Measurements from ENCODE around the gene ZDHHC15.
"Not testable (repeated sequence)": the region's sequence is repeated elsewhere in the genome, so short reads cannot be mapped to it uniquely, and the experiment has no call there.

Gene ZDHHC15, protein sequence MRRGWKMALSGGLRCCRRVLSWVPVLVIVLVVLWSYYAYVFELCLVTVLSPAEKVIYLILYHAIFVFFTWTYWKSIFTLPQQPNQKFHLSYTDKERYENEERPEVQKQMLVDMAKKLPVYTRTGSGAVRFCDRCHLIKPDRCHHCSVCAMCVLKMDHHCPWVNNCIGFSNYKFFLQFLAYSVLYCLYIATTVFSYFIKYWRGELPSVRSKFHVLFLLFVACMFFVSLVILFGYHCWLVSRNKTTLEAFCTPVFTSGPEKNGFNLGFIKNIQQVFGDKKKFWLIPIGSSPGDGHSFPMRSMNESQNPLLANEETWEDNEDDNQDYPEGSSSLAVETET

DNA sequence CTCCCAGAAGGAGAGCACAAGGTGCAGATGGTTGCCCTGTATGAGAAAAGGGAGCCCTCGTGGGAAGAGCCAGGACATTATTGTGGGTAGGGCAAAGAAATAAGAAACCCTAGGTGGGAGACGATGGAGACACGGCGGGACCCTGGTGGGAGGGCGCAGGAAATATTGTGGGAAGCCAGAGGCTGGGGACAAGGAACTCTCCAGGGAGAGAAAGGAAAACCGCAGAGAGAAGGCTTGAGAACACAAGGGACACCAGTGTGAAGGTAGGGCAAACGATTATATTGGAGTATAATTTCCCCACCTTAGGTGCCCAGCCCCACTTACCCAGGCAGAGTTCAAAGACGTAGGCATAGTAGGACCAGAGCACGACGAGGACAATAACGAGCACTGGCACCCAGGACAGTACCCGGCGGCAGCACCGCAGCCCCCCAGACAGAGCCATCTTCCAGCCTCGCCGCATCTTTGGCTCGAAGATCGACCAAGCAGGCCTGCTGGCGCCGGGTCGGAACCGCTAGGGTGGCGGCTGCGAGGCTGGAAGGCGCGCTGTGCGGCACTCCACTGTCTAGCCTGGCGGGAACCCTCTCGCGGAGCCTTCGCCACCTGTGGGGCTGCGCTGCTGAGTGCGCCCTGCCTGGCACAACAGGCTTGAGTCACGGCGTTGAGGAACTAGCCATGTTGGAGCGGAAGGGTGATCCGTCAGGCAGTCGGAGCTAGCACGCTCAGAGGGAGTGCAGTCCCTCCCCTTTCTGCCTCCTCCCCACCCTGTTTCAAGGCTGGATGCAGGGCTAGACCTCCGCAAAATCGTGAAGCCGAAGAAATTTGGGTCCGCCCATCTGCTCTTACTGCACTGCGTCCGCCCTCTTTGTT is at the start of gene ZDHHC15:
Gene ZDHHC15 (minus strand): TSS at position 473 of the 867 bp plus-strand sequence. CDS start 13 bp downstream, at position 460.
- peak; percentile 75 for DNase-seq

DNA sequence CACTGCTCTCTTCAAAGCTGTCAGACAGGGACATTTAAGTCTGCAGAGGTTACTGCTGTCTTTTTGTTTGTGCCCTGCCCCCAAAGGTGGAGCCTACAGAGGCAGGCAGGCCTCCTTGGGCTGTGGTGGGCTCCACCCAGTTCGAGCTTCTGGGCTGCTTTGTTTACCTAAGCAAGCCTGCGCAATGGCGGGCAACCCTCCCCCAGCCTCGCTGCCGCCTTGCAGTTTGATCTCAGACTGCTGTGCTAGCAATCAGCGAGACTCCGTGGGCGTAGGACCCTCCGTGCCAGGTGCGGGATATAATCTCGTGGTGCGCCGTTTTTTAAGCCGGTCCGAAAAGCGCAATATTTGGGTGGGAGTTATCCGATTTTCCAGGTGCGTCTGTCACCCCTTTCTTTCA is 37.7 kb upstream of the ZDHHC15 start:
- not testable (repeated sequence) for DNase-seq

DNA sequence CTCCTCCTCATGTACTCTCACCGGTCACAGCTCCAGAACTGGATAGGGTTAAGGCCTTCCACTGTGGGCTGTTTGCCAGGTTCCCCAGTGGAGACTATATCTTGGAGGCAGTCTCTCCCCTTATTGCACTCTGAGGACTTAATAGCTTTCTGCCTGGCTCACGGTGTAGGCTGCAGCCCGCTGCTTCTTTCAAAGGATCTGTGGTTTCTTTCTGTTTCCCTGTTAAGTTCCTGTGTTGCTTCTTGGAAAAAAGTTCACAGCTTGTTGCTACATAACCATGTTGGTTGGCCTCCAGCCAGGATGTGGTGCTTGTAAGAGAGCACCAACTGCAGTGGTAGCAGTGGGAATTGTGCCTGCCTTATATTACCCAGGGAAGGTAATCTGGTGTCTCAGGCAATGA is 24.9 kb upstream of the ZDHHC15 start:
- DNase-seq, result peak; percentile 33

DNA sequence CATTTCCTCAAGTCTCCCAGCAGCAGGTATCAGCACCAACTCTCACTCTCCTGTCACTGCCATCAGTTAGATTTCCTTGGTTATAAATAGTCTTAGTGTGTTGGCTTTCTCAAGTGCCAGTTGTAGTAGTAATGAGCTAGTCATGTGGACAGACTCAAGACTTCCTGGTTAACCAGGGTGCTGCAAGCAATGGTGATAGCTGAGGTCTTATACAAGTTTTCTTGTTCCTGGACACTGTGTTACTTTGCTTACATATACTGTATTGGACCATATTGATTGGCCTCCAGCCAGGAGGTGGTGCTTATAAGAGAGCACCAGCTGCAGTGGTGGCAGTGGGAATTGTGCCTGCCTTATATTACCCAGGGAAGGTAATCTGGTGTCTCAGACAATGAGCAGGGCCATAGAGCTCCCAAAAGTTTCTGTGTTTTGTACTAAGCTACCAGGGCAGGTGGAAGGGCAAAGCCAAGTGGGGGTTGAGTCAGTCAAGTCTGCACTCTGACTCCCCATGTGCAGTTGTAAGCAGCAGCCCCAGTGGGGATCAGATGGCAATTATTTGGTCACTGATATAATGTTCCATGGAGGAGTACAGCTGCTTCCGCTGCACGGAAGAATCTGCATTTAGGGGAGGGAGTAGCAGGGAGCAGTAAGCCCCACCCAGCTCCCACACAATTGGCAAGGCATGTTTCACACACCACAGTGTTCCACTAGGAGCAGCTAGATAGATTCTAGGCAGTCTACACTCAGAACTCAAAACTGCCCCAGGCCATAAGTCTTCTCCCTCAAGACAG is 24.1 kb upstream of the ZDHHC15 start:
- DNase-seq, result peak; percentile 29

DNA sequence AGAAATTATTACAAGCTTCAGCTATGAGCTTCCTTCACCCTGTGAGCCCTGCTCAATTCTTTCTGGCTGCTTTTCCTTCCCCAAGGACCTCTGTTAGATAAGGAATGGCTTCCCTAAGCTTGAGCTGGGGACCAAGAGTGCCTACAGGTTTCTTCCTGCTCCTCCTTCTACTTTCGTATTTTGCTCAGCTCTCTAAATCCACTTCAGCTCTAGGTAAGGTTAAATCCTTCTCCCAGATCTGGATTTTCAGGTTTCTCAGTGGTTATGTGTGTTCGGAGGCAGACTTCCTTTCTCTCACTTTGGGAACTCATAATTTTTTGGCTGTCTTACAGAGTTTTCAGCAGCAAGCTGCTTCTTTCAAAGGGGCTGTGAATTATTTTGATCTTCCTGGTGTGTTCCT is 21.9 kb upstream of the ZDHHC15 start:
- DNase-seq, result no peak

DNA sequence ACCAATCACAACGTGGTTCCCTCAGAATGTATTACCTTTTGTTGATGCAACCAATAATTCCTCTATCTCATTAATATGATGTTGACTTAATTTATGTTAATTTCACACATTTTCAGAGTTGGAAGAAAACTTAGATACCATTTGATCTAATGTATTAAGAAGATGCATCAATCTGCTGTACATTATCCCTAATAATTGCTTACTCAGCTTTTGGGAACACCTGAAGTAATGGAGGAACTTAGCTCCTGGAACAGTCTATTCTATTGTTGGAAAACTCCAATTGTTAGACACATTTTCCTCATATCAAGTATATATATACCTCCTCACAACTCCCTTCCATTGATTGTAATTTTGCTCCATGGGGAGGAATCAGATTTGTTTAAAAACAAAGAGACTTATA is 38.9 kb downstream of the ZDHHC15 start:
- no peak for DNase-seq

DNA sequence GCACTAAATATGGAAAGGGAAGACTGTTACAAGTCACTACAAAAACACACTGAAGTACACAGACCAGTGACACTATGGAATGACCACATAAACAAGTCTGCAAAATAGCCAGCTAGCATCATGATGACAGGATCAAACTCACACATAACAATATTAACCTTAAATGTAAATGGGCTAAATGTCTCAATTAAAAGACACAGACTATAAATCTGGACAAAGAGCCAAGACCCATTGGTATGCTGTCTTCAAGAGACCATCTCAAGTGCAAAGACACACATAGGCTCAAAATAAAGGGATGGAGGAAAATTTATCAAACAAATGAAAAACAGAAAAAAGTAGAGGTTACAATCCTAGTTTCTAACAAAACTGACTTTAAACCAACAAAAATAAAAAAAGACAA is 61.1 kb downstream of the ZDHHC15 start:
- not testable (repeated sequence) for DNase-seq

DNA sequence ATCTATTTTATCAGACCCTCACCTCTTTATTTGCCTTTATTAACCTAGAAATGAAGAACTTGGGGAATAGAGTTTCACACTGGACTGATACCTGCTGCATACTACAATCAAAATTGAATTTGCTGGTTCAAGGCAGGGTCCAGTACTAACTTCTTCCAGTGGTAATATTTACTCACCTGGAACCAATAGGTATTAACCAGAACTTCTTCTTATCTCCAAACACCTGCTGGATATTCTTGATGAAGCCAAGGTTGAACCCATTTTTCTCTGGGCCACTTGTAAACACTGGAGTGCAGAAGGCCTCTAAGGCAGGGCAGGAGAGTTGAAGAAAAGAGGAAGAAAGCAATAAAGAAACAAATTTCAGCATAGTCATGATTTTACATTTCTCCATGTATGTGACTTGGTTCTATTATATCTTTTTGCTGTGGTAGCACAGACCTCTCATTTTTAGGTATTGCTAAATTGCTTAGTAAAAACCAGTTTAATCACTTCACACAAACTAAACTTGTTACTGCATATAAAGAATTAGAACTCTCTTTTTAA is 101.1 kb downstream of the ZDHHC15 start:
- no peak for DNase-seq

DNA sequence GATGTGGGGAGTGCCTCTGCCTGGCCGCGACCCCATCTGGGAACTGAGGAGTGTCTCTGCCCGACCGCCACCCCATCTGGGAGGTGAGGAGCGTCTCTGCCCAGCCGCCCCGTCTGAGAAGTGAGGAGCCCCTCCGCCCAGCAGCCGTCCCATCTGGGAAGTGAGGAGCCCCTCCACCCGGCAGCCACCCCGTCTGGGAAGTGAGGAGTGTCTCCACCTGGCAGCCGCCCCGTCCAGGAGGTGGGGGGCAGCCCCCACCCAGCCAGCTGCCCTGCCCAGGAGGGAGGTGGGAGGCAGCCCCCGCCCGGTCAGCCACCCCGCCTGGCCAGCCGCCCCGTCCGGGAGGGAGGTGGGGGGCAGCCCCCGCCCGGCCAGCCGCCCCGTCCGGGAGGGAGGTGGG is 115.7 kb downstream of the ZDHHC15 start:
- DNase-seq, result not testable (repeated sequence)

DNA sequence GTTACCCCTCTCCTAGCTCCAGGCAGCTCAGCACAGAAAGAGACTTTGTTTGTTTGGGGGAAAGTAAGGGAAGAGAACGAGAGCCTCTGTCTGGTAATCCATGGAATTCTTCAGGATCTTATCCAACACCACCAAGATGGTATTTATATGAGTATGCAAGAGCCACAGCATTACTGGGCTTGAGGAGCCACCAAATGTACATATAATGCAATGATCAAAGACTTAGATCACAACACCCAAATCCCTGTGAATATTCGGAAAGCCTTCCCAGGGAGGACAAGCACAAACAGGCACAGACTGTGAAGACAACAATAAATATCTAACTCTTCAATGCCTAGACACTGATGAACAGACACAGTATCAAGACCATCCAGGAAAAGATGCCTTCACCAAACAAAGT is 132.4 kb downstream of the ZDHHC15 start:
- no peak for DNase-seq

DNA sequence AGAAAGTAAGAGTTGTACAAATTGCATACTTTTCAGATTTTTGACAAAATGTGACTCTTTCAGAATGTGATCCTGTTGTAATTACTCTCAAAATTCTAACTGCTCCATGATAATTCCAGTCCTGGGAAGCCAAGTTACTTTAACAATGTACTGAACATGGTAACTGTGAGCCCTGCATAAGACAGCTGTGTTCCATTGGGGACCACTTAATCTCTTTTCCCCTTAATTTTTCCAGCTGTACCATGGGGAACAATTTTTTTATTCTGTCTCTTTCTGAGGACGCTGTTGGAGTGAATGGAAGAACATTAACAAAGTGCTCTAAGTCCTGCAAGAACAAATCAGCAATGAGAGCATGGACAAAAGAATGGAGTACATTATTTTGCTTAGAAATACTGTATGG is 153.1 kb downstream of the ZDHHC15 start:
- no peak for DNase-seq

DNA sequence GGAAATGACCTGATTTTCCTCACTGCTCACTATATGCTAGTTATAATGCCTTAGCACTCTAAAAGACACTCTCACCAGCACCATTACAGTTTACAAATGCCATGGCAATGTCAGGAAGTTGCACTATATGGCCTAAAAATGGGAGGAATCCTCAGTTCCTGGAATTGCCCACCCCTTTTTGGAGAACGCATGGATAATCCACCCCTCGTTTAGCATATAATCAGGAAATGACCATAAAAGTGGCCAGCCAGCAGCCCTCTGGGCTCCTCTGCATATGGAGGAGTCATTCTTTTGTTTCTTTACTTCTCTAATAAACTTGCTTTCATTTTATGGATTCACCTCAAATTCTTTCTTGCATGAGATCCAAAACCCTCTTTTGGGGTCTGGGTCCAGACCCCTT is 156.0 kb downstream of the ZDHHC15 start:
- no peak for DNase-seq

DNA sequence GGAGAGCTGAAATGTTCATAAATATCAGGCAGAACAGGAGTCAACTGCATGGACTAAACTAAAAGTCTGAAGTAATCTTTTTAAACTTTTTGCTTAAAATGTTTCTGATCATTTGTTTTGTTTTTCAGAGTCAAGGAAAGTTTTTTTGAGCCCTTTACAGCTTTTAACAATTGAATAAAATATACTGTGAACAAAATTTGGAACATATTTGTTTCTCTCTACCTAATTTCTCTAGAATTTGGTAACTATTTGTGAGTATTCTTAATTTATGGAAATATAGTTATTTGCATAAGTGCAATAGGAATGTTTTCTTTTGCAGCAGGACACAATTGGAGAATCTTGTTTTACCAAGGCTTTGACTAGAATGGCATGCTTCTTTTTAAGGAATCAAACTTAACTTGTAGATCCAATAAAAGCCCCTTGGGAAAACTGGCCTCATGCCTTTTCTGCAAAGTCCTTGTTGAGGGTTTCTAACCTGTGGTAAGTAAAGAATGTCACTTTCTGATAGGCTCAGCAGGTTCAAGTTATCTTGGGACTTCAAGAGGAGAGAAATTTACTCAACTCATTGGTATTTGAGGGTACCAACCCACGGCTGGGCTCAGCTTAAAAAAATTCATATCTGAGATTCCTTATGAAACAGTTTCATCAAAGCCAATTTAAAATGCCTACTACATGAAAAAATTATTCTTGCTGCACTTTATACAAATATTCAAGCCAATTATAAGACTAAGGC is 157.4 kb downstream of the ZDHHC15 start:
- DNase-seq, result no peak

DNA sequence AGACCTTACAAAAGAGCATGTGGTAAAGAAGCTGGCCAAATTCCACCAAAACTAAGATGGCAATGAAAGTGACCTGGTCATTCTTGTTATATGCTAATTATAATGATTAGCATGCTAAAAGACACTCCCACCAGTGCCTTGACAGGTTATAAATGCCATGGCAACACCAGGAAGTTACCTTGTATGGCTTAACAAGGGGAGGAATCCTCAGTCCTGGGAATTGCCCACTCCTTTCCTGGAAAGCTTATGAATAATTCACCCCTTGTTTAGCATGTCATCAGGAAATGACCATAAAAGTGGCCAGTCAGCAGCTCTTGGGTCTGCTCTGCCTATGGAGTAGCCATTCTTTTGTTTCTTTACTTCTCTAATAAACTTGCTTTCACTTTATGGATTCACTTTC is 161.0 kb downstream of the ZDHHC15 start:
- no peak for DNase-seq

DNA sequence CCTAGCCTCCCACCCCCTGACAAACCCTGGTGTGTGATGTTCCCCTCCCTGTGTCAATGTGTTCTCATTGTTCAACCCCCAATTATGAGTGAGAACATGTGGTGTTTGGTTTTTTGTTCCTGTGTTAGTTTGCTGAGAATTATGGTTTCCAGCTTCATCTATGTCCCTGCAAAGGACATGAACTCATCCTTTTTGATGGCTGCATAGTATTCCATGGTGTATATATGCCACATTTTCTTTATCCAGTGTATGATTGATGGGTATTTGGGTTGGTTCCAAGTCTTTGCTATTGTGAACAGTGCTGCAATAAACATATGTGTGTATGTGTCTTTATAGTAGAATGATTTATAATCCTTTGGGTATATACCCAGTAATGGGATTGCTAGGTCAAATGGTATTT is 174.2 kb downstream of the ZDHHC15 start:
- not testable (repeated sequence) for DNase-seq

DNA sequence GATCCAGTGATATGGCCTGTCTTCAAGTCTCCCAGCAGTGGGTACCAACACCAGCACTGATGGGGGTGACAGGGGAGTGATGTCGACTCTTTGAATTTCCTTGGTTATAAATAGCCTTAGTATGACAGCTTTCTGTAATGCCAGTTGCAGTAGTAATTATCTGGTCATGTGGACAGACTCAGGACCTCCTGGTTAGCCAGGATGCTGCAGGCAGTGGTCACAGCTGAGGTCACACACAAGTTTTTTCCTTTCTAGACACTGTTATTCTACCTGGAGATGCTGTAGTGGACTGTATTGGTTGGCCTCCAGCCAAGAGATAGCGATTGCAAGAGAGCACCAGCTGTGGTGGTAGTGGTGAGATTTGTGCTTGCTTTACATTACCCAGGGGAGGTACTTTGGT is 185.3 kb downstream of the ZDHHC15 start:
- DNase-seq, result no peak

DNA sequence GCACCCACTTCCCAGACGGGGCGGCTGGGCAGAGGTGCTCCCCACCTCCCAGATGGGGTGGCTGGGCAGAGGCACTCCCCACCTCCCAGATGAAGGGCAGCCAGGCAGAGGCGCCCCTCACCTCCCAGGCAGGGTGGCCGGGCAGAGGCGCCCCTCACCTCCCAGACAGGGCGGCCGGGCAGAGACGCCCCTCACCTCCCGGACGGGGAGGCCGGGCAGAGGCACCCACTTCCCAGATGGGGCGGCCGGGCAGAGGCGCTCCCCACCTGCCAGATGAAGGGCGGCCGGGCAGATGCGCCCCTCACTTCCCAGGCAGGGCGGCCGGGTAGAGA is 187.7 kb downstream of the ZDHHC15 start:
- no peak for DNase-seq

DNA sequence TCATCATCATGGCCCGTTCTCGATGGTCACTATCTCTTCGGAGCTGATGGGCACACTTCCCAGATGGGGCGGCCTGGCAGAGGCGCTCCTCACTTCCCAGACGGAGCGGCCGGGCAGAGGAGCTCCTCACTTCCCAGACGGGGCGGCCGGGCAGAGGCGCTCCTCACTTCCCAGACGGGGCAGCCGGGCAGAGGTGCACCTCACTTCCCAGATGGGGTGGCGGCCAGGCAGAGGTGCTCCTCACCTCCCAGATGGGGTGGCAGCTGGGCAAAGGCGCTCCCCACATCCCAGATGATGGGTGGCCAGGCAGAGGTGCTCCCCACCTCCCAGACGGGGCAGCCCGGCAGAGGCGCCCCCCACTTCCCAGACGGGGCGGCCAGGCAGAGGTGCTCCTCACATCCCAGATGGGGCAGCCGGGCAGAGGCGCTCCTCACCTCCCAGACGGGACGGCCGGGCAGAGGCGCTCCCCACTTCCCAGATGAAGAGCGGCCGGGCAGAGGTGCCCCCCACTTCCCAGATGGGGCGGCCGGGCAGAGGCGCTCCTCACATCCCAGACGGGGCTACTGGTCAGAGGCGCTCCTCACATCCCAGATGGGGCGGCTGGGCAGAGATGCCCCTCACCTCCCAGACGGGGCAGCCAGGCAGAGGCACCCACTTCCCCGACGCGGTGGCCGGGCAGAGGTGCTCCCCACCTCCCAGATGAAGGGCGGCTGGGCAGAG is 188.3 kb downstream of the ZDHHC15 start:
- not testable (repeated sequence) for DNase-seq

DNA sequence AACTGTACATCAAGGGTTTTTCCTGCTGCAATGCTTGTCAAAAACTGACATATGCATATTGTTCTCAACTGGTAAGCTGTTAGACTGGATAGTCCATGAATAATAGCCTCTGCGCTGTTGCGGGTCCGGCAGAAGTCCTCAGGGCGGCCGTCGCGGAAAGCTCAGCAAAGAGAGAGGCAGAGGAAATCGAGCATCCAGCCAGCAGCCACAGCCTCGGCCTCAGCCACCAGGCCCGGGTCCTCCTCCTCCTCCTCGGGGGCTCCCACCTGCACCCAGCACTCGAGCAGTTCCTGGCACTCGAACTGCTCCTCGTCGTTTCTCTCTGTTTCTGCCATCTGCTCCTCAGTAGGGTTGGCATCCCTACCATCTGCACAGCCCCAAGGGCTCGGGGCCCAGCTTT is 195.2 kb downstream of the ZDHHC15 start:
- DNase-seq, result no peak

All from left hindlimb (tissue), 1 donor.